CD4-positive, alpha-beta T cell treated with Interleukin-10 for 1 hour (primary cell): Measurements from ENCODE around the gene WASHC1.
"Not testable (repeated sequence)": the region's sequence is repeated elsewhere in the genome, so short reads cannot be mapped to it uniquely, and the experiment has no call there.

Experiments used
- DNase-seq: peaks from one replicate; pipeline ENCODE4 v3.0.0-alpha.2; 2020

WASHC1 gene

DNA sequence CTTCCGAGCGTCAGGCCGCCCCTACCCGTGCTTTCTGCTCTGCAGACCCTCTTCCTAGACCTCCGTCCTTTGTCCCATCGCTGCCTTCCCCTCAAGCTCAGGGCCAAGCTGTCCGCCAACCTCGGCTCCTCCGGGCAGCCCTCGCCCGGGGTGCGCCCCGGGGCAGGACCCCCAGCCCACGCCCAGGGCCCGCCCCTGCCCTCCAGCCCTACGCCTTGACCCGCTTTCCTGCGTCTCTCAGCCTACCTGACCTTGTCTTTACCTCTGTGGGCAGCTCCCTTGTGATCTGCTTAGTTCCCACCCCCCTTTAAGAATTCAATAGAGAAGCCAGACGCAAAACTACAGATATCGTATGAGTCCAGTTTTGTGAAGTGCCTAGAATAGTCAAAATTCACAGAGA is at the start of gene WASHC1:
Gene WASHC1 (minus strand): TSS at position 101 of the 400 bp plus-strand sequence. CDS start 4,457 bp downstream, outside the sequence.
- not testable (repeated sequence) for DNase-seq

DNA sequence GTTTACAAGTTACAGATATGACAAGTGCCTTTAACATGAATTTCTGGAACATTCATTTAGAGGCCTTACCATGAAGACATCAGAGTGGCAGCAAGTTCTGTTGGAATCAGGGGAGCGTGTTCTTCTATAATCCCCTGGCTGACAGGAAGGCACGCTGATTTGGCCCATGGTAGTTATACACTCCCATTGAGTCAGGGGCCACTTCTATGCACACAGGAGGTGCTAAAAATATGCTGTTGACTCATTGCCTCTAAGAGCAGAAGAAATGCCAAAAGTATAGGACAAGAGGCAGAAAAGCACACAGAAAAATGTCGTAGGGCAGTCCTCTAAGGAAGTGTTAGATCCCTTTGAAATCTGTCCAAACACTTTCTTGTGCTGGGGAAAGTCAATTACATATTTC is 49.1 kb upstream of the WASHC1 start:
- DNase-seq, result not testable (repeated sequence)

DNA sequence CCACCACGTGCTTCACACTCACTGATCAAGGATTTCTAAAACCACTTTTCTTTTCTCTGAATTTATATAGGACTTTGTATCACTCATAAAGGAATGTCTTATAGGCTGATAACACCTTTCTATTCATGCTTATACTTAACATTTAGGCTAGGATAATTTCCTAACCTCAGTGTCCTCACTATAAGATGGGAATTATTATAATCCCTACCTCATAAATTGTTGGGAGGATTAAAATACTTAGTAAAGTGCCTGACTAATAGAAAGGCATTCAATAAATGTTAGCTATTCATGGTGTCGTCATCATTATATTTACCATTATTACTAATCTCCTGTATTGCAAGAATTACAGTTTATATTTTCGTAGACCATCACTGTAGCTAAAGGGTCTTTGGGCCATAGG is 47.1 kb upstream of the WASHC1 start:
- DNase-seq, result not testable (repeated sequence)

DNA sequence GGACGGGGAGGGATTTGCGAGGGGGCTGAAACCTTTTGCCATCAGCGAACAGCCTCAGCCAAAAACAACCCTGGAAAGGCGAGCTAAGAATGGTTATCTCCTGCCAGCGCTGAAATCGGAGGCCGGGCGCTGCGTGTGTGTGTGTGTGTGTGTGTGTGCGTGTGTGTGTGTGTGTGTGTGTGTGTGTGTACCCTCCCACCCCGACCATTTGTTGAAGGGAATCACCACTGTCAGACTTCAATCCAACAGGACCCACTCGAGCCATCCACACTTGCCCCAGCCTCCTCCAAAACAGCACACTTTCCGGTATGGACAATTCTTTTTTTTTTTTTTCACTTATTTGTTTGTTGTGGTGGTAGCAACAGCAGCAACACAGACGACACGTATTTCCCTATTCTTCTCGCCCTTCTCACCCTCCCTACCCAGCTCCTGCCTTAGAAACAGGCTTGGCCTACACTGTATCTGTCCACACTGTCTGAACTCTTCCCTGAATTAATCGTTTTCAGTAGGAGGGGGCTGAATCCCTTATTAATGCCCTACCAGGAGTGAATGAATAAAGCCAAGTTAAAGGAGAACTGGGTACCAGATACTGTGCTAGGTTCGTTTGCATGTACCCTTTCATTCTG is 44.8 kb upstream of the WASHC1 start:
- DNase-seq, result not testable (repeated sequence)

DNA sequence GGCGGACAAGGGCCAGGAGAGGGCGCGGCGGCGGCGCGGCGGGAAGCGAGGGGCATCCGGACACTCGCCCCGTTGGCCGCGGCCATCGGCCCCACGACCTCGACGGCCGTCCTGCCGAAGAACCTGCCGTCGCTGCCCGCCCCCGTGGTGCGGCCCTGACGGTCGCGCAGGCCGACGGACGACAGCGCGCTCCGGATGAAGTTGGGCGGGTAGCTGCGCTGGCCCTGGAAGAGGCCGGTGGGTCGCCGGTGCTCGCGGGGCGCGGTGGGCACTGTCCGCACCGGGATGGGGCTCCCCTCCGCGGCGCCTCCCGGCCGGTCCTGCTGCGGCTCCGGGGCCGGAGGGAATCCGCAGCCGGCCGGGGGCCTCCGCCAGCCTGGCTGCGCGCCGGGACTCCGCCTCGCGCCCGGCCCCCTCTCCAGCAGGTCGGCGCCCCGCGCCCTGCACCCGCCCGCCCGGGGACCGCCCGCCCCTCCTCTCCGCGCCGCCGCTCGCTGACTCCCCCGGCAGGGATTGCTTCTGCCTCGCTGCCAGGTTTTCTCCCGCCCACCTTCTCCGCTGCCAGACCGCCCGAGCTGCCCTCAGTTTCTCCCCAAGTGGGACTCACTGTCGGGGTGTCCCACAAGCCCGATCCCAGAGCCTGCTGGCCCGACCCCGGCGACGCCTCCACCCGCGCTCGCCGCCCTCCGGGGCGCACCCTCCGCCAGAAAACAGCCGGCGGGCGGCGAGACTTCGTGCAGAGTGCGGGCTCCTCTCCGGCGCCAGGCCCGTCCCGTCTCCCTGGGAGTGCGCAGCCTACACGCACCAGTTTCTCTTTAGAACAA is 44.0 kb upstream of the WASHC1 start:
- DNase-seq, result not testable (repeated sequence)

- peak; percentile 64 for DNase-seq
Observed at GRCh38 chr9:63031-63629, 33.9 kb upstream of the WASHC1 start.

- not testable (repeated sequence) for DNase-seq
Observed at GRCh38 chr9:52678-53077, 23.4 kb upstream of the WASHC1 start.

- not testable (repeated sequence) for DNase-seq
Observed at GRCh38 chr9:48190-48842, 19.1 kb upstream of the WASHC1 start.

GRCh38 chr9:46639-47271 is 17.5 kb upstream of the WASHC1 start:
- DNase-seq, result not testable (repeated sequence)

DNA sequence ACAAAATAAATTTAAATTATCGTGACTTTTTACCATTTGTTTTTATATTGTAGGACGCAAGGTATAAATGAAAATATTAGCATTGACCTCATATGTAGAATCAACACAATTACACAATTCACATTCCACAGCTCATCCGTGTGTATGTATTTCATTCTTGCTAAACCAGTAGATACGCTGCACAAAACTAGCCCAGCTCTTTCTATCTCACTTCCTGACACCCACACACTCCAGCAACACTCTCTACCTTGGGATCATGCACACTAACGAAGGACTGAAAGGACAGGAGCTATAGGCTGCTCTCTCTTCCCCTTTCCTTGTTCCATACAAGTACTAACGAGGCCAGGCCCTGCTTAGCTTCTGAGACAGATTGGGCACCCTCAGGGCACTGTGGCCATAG is 16.9 kb upstream of the WASHC1 start:
- DNase-seq, result not testable (repeated sequence)

DNA sequence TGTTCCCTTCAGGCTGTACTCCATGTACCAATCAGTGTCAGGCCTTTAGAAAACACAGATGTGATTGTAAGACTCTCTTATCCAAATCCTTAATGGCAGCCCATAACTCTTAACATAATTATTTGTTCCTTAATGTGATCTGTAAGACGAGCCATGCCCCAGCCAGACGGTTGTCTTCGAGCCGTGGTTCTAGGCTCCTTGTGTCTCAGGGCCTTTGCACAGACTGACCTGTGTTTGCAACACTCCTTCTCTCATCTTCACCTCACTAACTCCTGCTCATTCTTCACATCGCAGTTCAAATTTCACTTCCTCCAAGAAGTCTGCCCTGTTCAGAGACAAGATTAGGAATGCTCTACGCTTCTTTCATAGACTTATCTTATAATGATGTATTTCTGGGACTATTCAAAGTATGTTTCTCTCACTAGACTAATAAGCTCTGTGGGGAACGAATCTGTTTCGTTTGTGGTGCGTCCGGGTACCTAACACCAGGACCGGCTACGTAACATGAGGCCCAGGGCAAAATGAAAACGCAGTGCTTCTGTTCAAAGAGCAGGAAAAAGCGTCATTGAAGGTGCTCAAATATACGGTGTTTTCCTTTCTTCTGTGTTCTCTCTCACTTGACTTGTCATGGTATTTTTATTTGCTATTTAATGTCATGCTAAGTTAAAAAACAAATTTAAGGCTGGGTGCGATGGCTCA is 16.1 kb upstream of the WASHC1 start:
- not testable (repeated sequence) for DNase-seq

GRCh38 chr9:44416-44815 is 15.2 kb upstream of the WASHC1 start:
- DNase-seq, result not testable (repeated sequence)

DNA sequence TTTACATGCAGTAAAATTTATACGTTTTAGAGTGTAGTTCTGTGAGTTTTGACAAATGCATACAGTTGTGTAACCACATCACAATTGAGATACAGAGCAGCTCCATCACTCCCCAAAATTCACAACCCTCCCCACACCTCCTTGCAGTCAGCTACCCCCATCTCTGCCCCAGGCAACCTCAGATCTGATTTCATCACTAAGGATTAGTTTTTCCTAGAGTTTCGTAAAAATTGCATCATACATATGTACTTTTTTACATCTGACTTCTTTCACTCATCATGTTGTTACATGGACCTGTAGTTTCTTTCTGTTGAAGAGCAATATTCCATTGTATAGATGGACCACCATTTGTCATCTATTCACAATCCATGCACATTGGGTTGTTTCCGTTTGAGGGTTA is 14.4 kb upstream of the WASHC1 start:
- not testable (repeated sequence) for DNase-seq

- not testable (repeated sequence) for DNase-seq
Observed at GRCh38 chr9:43116-43515, 13.9 kb upstream of the WASHC1 start.

GRCh38 chr9:41819-42218 is 12.6 kb upstream of the WASHC1 start:
- DNase-seq, result not testable (repeated sequence)

GRCh38 chr9:41261-41676 is 12.0 kb upstream of the WASHC1 start:
- DNase-seq, result not testable (repeated sequence)

DNA sequence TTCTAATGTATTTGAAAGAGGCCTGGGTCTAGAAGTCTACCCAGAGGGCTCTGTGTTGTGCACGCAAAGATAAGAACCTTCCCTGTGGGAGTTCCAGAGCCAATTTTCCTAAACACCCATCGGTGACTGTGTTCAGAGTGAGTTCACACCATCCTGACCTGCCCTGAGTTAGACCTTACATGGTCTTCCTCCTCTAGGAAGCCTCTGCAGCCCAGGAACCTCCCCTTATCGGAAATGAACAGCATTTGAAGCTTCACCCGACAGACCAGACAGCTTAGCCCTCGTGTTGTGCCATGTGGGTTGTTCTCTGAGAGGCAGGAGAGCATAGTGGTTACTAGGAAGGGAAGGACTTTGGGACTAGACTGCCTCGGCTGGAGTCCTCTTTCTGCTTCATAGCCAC is 3.1 kb upstream of the WASHC1 start:
- DNase-seq, result not testable (repeated sequence)

DNA sequence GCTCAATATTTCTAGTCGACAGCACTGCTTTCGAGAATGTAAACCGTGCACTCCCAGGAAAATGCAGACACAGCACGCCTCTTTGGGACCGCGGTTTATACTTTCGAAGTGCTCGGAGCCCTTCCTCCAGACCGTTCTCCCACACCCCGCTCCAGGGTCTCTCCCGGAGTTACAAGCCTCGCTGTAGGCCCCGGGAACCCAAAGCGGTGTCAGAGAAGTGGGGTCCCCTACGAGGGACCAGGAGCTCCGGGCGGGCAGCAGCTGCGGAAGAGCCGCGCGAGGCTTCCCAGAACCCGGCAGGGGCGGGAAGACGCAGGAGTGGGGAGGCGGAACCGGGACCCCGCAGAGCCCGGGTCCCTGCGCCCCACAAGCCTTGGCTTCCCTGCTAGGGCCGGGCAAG is 481 bp downstream of the WASHC1 start:
- DNase-seq, result not testable (repeated sequence)

- not testable (repeated sequence) for DNase-seq
Observed at GRCh38 chr9:21621-22020, 7.6 kb downstream of the WASHC1 start.

DNA sequence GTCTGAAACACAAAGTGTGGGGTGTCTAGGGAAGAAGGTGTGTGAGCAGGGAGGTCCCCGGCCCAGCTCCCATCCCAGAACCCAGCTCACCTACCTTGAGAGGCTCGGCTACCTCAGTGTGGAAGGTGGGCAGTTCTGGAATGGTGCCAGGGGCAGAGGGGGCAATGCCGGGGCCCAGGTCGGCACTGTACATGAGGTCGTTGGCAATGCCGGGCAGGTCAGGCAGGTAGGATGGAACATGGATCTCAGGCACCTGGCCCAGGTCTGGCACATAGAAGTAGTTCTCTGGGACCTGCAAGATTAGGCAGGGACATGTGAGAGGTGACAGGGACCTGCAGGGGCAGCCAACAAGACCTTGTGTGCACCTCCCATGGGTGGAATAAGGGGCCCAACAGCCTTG is 12.4 kb downstream of the WASHC1 start:
- DNase-seq, result not testable (repeated sequence)

DNA sequence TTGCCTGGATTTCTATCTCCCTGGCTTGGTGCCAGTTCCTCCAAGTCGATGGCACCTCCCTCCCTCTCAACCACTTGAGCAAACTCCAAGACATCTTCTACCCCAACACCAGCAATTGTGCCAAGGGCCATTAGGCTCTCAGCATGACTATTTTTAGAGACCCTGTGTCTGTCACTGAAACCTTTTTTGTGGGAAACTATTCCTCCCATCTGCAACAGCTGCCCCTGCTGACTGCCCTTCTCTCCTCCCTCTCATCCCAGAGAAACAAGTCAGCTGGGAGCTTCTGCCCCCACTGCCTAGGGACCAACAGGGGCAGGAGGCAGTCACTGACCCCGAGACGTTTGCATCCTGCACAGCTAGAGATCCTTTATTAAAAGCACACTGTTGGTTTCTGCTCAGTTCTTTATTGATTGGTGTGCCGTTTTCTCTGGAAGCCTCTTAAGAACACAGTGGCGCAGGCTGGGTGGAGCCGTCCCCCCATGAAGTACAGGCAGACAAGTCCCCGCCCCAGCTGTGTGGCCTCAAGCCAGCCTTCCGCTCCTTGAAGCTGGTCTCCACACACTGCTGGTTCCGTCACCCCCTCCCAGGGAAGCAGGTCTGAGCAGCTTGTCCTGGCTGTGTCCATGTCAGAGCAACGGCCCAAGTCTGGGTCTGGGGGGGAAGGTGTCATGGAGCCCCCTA is 15.0 kb downstream of the WASHC1 start:
- not testable (repeated sequence) for DNase-seq
